Measurements from ENCODE around the gene P4HA2. TPM values are rescaled to one million over a fixed set of nuclear protein-coding genes. Genes with fewer than 3 reads are reported as not detected.

P4HA2 gene
- total and polyA plus RNA-seq, 2 of the 8 experiments (the other 6 are each of a cell fraction or from before 2014, with no cell fraction given): 7.4 to 9.3 TPM

DNA sequence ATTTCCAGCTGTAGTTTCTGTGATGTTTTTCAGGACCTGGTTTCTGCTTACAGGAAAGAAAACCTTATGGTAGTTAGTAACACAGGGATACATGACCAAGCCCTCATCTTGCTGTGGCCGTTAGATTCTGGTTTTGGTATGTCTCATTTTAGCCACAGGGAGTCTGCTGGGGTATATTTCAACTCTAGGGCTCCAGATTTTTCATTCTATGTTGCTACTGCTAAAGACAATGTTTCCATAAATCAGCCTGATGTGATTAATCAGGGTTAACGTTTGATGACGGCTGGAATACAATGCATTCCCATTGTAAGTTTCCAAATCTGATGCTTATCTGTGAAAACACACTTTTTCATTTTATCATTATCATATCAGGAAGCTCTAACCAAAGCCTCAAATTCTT lies 48.2 kb downstream of the P4HA2 start:
- H2BK12ac ChIP-seq (ENCODE audit: low read depth, low read length): no peak overlapping the region
- no peaks in the 10 kb centered on the region for H3K36me3 ChIP-seq (ENCODE audit: control insufficient read depth in 2 of 4, insufficient read depth in 4 of 4, low read length in 3 of 4)
- no peak overlapping the region for H2AFZ ChIP-seq (ENCODE audit: low read length)
- WGBS, 2 experiments (ENCODE audit: extremely low coverage in 1 of 2, insufficient coverage in 1 of 2, insufficient read length in 1 of 2, insufficient replicate concordance in 2 of 2, low coverage in 1 of 2, low lambda C conversion rate in 2 of 2, missing lambda C conversion rate in 1 of 2): 85% methylated on average over 3 of the region's 3 CpGs; no CpG with 5 or more reads in 1 of the 2 experiments
- ChIA-PET POLR2A (ENCODE audit: partially characterized antibody) (no interaction called here), CTCF (ENCODE audit: partially characterized antibody) (interaction anchor here (0.6 to 5.4 kb wide), 27 partner anchors 7 to 232 kb away, joined by 3 to 42 read pairs (median 5); partner anchors contain the start of gene P4HA2)
- no peaks in the 10 kb centered on the region; a peak in 2 of 7 replicates for H3K27me3 ChIP-seq (replicated peaks in 1 of 4; ENCODE audit: control insufficient read depth in 3 of 4, extremely low read depth in 1 of 4, insufficient read depth in 3 of 4, low read length in 3 of 4)
- no peaks in the 10 kb centered on the region for H4K20me1 ChIP-seq (replicated peaks in 1 of 2; ENCODE audit: control insufficient read depth in 1 of 2, insufficient read depth in 2 of 2, low read length in 2 of 2)
- H3K18ac ChIP-seq (ENCODE audit: extremely low read depth, low read length): no peak overlapping the region
- no peak overlapping the region for H4K8ac ChIP-seq (ENCODE audit: extremely low read depth, insufficient read depth, low read length)
- H3K4ac ChIP-seq (replicated peaks; ENCODE audit: insufficient read length, low read depth, low read length): no peak overlapping the region
- H3K56ac ChIP-seq (replicated peaks; ENCODE audit: insufficient read length, low read depth, low read length): no peak overlapping the region
- no peak overlapping the region for H3K27ac ChIP-seq (ENCODE audit: low read depth, low read length)
- H3K9ac ChIP-seq (replicated peaks in 1 of 4; ENCODE audit: extremely low read depth in 1 of 4, low read depth in 3 of 4, low read length in 3 of 4): no peak overlapping the region
- H3K79me1 ChIP-seq (ENCODE audit: low read depth, low read length): no peaks in the 10 kb centered on the region
- H2BK20ac ChIP-seq (ENCODE audit: low read length): no peak overlapping the region
- DNase-seq (ENCODE audit: low read depth in 1 of 2, low spot score in 2 of 2) (no peak), FAIRE-seq (no peak)
- no peak overlapping the region for H3K23ac ChIP-seq (ENCODE audit: insufficient read length)
- peaks cover 0 to 7% (median 4%) of the 10 kb centered on the region in 4 experiments; a peak in 6 of 7 replicates for H3K4me1 ChIP-seq (replicated peaks in 1 of 4; ENCODE audit: control insufficient read depth in 3 of 4, insufficient read depth in 4 of 4, low read length in 3 of 4)
- no peaks in the 10 kb centered on the region for H3K23me2 ChIP-seq (ENCODE audit: low read depth, low read length)
- H4K5ac ChIP-seq (ENCODE audit: insufficient read length, low read depth, low read length): no peak overlapping the region
- no peaks in the 10 kb centered on the region for H3K79me2 ChIP-seq (ENCODE audit: control insufficient read depth in 1 of 2, insufficient read depth in 2 of 2, low read length in 2 of 2)
- no peak overlapping the region for H2BK120ac ChIP-seq (replicated peaks; ENCODE audit: low read depth, low read length)
- H4K91ac ChIP-seq (replicated peaks; ENCODE audit: insufficient read length, low read length): no peak overlapping the region
- H3K4me2 ChIP-seq (ENCODE audit: insufficient read depth in 1 of 2, low read depth in 2 of 2, low read length in 2 of 2): no peak overlapping the region; a peak in 1 of 4 replicates
- H2BK5ac ChIP-seq (ENCODE audit: low read depth, low read length): no peak overlapping the region
- H3K4me3 ChIP-seq (ENCODE audit: extremely low read depth in 1 of 4, insufficient read depth in 2 of 4, low read depth in 3 of 4, low read length in 4 of 4): no peak overlapping the region
- no peaks in the 10 kb centered on the region for H3K9me3 ChIP-seq (ENCODE audit: insufficient read depth in 2 of 2, low read depth in 1 of 2, low read length in 1 of 2)
- no peak overlapping the region for H3K14ac ChIP-seq (ENCODE audit: insufficient read length)
- no peak overlapping the region for H2AK5ac ChIP-seq (ENCODE audit: low read depth, low read length)
- no peak overlapping the region for H2BK15ac ChIP-seq (ENCODE audit: low read length)
- TF ChIP-seq SAP30 (IDR thresholded peaks at IDR 0.05; ENCODE audit: insufficient read depth, insufficient replicate concordance, low read length) (no peak), TBP (IDR thresholded peaks at IDR 0.05; ENCODE audit: low read depth, low read length) (no peak), SIN3A (conservative IDR thresholded peaks at IDR 0.05 in 1 of 2, IDR thresholded peaks at IDR 0.05 in 1 of 2; ENCODE audit: low read depth in 1 of 2, low read length in 2 of 2) (no peak), RNF2 (IDR thresholded peaks at IDR 0.05; ENCODE audit: borderline replicate concordance, low read depth, low read length, missing control alignments, poor library complexity, severe bottlenecking) (no peak), GABPA (IDR thresholded peaks at IDR 0.05; ENCODE audit: borderline replicate concordance, insufficient read depth, low read length) (no peak), CTBP2 (IDR thresholded peaks at IDR 0.05; ENCODE audit: borderline replicate concordance, insufficient read depth, insufficient read length, low read length) (no peak), KDM4A (IDR thresholded peaks at IDR 0.05; ENCODE audit: low read depth, low read length, severe bottlenecking) (no peak), PHF8 (conservative IDR thresholded peaks at IDR 0.05; ENCODE audit: low read depth, low read length) (no peak)
- TF ChIP-seq, protein P1, sequence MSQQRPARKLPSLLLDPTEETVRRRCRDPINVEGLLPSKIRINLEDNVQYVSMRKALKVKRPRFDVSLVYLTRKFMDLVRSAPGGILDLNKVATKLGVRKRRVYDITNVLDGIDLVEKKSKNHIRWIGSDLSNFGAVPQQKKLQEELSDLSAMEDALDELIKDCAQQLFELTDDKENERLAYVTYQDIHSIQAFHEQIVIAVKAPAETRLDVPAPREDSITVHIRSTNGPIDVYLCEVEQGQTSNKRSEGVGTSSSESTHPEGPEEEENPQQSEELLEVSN (IDR thresholded peaks at IDR 0.05): no peak

Data from H1 (cell line).